ENCODE data around the gene EVPL. TPM values are rescaled to one million over a fixed set of nuclear protein-coding genes. Genes with fewer than 3 reads are reported as not detected.

The EVPL gene
- total RNA-seq, 1 donor from 2014 or later, result 24.8 TPM

DNA sequence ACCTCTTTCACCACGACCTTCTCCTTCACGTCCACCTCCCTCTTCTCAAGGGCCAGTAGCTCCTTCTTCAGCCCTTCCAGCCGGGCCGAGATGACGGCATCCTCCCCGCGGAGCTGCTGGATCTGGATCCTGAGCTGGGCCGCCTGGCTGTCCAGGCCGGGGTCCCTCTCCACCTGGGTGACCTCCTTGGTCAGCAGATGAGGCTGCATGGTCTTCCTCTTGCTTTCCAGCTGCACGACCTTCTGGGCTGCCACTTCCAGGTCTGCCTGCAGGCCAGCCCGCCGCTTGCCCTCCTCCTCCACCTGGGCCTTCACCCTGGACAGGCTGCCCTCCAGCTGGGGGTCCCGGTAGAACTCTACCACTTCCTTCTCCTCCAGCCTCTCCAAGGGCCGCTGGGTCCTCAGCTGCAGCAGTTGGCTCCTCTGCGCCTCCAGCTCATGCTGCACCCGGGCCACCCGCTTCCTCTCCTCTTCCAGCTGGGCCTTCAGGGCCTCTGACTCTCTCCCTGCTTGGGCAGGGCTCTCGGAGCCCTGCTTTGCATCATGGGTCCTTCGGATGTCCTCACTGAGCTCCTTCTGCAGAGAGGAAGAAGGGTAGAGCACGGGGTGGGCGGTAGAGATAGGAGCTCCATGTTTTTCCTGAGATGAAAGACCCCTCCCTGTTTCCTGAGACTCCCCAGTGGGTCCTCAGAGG lies 17.0 kb downstream of the EVPL start:
- DNase-seq (ENCODE audit: low read depth), result no peak
- TF ChIP-seq, protein P1, sequence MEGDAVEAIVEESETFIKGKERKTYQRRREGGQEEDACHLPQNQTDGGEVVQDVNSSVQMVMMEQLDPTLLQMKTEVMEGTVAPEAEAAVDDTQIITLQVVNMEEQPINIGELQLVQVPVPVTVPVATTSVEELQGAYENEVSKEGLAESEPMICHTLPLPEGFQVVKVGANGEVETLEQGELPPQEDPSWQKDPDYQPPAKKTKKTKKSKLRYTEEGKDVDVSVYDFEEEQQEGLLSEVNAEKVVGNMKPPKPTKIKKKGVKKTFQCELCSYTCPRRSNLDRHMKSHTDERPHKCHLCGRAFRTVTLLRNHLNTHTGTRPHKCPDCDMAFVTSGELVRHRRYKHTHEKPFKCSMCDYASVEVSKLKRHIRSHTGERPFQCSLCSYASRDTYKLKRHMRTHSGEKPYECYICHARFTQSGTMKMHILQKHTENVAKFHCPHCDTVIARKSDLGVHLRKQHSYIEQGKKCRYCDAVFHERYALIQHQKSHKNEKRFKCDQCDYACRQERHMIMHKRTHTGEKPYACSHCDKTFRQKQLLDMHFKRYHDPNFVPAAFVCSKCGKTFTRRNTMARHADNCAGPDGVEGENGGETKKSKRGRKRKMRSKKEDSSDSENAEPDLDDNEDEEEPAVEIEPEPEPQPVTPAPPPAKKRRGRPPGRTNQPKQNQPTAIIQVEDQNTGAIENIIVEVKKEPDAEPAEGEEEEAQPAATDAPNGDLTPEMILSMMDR (conservative IDR thresholded peaks at IDR 0.05; ENCODE audit: low read depth, low read length), result no peak
- no peak overlapping the region for H3K4me3 ChIP-seq (ENCODE audit: low read depth, low read length)

DNA sequence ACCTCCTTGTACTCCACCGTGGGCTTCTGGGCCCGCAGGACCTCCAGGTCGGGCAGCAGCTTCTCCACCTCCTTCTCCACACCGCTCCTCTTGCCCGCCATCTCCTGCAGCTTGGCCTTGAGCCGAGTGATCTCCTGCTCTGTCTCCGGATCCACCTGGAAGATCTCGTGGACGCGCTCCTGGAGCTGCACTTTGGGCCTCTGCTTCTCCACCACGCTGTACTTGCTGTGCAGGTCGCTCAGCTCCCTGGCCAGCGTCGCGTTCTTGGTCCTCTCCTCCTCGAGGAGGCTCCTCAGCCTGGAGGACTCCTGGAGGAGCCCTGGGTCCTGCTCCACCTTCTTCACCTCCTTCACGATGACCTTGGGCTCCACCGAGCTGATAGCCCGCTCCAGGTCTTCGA lies 17.7 kb downstream of the EVPL start:
- H3K4me3 ChIP-seq (ENCODE audit: low read depth, low read length), result no peak overlapping the region
- TF ChIP-seq, protein P1 (conservative IDR thresholded peaks at IDR 0.05; ENCODE audit: low read depth, low read length), result no peak
- no peak for DNase-seq (ENCODE audit: low read depth)

DNA sequence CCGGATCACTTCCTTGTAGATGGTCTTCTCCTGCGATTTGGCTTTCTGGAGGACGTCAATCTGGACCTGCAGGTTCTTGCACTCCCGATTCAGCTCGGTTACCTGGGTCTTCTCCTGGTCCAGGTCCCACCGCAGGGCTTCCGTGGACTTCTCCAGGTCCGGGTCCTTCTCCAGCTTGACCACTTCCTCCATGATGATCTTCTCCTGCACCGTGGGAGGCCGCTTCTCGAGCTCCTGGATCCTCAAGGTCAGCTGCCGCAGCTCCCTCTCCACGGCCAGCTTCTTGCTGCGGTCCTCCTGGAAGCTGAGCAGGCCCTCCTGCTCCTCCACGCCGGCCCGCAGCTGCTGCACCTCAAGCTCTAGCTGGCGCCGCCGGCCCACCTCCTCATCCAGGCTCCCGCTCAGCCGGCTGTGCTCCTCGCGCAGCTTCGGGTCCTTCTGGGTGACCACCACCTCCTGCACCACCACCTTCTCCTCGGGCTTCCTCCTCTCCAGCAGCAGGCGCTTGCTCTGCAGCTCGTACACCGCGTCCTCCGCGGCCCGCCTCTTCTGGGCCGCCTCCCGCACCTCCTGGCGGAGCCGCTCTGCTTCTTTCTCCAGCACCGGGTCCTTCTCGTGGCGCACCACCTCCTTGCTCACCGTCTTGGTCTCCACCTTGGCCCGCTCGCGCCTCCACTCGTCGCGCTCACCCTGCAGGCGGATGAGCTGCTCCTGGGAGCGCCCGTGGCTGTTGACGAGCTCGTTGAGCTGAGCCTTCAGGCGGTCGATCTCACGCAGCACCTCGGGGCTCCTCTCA lies 18.3 kb downstream of the EVPL start:
- no peak for DNase-seq (ENCODE audit: low read depth)
- TF ChIP-seq, protein P1 (conservative IDR thresholded peaks at IDR 0.05; ENCODE audit: low read depth, low read length), result no peak
- H3K4me3 ChIP-seq (ENCODE audit: low read depth, low read length), result no peak overlapping the region

DNA sequence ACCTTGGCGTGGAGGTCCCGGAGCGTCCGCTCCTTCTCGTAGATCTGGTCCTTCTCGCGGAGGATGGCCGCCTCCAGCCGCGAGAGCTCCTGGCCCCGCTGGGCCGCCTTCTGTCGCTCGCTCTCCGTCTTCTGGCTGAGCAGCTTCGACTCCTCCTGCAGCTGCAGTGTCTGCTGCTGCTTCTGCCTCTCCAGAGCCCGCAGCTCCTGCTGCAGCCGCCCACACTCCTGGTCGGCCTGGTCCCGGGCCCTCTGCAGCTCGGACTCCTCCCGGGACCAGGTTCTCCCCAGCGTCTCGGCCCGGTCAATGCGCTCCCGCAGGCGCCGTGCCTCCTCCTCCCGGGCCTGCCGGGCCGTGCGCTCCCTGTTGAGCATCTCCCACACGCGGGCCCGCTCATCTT lies 18.9 kb downstream of the EVPL start:
- TF ChIP-seq, protein P1 (conservative IDR thresholded peaks at IDR 0.05; ENCODE audit: low read depth, low read length), result no peak
- no peak overlapping the region for H3K4me3 ChIP-seq (ENCODE audit: low read depth, low read length)
- no peak for DNase-seq (ENCODE audit: low read depth)

DNA sequence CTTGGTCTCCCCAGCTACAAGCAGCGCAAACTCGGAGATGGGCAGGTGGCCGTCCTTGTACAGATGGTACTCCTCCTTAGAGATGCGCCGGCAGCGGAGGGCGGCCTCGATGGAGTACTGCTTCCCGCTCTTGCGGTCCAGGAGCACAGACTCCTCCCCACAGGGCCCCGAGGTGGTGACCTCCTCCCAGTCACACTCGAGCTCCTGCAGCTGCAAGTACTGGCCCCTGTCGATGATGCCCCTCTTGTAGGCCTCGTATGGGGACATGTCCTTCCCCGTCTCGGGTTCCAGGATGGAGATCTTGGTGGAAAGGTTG lies 19.3 kb downstream of the EVPL start:
- no peak overlapping the region for H3K4me3 ChIP-seq (ENCODE audit: low read depth, low read length)
- DNase-seq (ENCODE audit: low read depth), result no peak
- TF ChIP-seq, protein P1 (conservative IDR thresholded peaks at IDR 0.05; ENCODE audit: low read depth, low read length), result no peak

DNA sequence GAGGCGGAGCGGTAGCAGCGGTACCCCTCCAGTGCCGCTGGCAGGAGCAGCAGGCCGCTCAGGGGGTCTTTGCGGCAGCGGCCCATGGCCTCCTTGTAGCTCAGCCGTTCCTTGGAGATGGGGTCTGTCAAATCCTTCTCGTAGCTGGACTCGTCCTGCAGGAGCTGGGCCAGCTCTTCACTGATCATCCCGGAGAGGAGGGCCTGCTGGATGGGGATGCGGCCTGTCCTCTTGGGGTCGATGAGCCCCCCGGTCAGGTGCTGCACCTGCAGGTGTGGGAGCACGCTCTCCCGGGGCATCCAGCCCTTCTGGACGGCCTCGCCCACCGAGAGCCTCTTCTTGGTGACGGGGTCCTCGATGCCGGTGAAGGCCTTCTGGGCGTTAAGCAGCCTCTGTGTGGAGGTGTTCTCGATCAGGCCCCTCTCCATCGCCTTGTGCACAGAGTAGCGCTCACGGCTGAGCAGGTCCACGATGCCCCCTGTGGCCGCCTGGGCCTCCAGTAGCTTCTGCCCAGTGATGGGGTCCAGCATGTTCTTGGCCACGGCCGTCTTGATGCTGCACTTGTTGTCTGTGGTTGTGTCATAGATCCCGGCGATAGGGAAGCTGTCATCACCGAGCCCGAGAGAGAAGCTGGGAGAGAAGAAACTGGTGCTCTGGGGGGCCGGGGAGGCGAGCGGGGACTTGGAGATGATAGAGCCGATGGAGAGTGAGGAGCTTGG lies 19.8 kb downstream of the EVPL start:
- TF ChIP-seq, protein P1 (conservative IDR thresholded peaks at IDR 0.05; ENCODE audit: low read depth, low read length), result no peak
- H3K4me3 ChIP-seq (ENCODE audit: low read depth, low read length), result no peak overlapping the region
- DNase-seq (ENCODE audit: low read depth), result no peak

Measured in epithelial cell of proximal tubule (primary cell).